Measurements from ENCODE around the gene MAP3K12. TPM values are rescaled to one million over a fixed set of nuclear protein-coding genes. Genes with fewer than 3 reads are reported as not detected.

Gene MAP3K12
- total and polyA plus RNA-seq, 2 of the 13 experiments (the other 11 are each of a cell fraction or from before 2014, with no cell fraction given): 0.20 to 1.1 TPM

DNA sequence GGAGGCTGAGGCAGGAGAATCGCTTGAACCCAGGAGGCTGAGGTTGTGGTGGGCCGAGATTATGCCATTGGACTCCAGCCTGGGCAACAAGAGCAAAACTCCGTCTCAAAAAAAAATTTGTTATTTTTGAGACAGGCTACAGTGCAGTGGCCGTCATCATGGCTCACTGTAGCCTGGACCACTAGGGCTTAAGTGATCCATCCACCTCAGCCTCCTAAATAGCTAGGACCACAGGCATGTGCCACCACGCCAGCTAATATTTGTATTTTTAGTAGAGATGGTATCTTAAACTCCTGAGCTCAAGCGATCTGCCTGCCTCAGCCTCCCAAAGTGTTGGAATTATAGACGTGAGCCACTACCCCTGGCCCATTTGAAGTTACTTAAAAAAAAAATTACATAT lies 48.3 kb downstream of the MAP3K12 start:
- intact Hi-C loops (cut with micrococcal nuclease; ENCODE audit: unreplicated experiment): no loop called here
- Histone ChIP-seq H4K20me1 (ENCODE audit: insufficient read depth, low read length) (peaks cover 33% of the 10 kb centered on the region), H3K9ac (ENCODE audit: insufficient read depth, low read depth, low read length) (no peak overlapping the region), H3K4me2 (ENCODE audit: low read depth, low read length) (no peak overlapping the region), H3K4me3 (replicated peaks in 1 of 3; ENCODE audit: insufficient read depth in 1 of 3, low read depth in 2 of 3, low read length in 3 of 3) (no peak overlapping the region), H2AFZ (ENCODE audit: low read length) (no peak overlapping the region), H3K27me3 (ENCODE audit: control insufficient read depth in 1 of 2, insufficient read depth in 2 of 2, low read length in 2 of 2) (no peaks in the 10 kb centered on the region), H3K27ac (ENCODE audit: extremely low read length, insufficient read depth, low read length) (no peak overlapping the region), H3K9me3 (ENCODE audit: low read length) (no peaks in the 10 kb centered on the region), H3K79me2 (ENCODE audit: insufficient read depth, low read length) (peaks cover 35% of the 10 kb centered on the region), H3K4me1 (ENCODE audit: insufficient read depth, low read length) (peaks cover 29% of the 10 kb centered on the region), H3K36me3 (replicated peaks in 1 of 2; ENCODE audit: control insufficient read depth in 1 of 2, insufficient read depth in 2 of 2, low read length in 2 of 2) (peaks cover 12 to 23% of the 10 kb centered on the region in 2 experiments)
- FAIRE-seq (no peak), ATAC-seq (no peak), DNase-seq (ENCODE audit: low spot score) (no peak)
- BruUV-seq (replicated peaks): no TSS peak
- CTCF ChIA-PET (ENCODE audit: low intra/inter-chr PET ratio, low total read pairs): interaction anchor here (1.2 kb wide), 1 partner anchor 98 kb away, joined by 4 read pairs; no protein-coding TSS in a partner anchor
- 98% methylated on average over 7 of the region's 7 CpGs for WGBS (ENCODE audit: low lambda C conversion rate)
- TF ChIP-seq AGO1 (IDR thresholded peaks at IDR 0.05; ENCODE audit: low read depth, low read length, poor library complexity, severe bottlenecking): no peak
- TF ChIP-seq, protein P1, sequence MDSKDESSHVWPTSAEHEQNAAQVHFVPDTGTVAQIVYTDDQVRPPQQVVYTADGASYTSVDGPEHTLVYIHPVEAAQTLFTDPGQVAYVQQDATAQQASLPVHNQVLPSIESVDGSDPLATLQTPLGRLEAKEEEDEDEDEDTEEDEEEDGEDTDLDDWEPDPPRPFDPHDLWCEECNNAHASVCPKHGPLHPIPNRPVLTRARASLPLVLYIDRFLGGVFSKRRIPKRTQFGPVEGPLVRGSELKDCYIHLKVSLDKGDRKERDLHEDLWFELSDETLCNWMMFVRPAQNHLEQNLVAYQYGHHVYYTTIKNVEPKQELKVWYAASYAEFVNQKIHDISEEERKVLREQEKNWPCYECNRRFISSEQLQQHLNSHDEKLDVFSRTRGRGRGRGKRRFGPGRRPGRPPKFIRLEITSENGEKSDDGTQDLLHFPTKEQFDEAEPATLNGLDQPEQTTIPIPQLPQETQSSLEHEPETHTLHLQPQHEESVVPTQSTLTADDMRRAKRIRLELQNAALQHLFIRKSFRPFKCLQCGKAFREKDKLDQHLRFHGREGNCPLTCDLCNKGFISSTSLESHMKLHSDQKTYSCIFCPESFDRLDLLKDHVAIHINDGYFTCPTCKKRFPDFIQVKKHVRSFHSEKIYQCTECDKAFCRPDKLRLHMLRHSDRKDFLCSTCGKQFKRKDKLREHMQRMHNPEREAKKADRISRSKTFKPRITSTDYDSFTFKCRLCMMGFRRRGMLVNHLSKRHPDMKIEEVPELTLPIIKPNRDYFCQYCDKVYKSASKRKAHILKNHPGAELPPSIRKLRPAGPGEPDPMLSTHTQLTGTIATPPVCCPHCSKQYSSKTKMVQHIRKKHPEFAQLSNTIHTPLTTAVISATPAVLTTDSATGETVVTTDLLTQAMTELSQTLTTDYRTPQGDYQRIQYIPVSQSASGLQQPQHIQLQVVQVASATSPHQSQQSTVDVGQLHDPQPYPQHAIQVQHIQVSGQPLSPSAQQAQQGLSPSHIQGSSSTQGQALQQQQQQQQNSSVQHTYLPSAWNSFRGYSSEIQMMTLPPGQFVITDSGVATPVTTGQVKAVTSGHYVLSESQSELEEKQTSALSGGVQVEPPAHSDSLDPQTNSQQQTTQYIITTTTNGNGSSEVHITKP (CRISPR knock-in tag; IDR thresholded peaks at IDR 0.05; ENCODE audit: low read depth): no peak
- no peak for TF ChIP-seq ZFP90 (CRISPR knock-in tag; IDR thresholded peaks at IDR 0.05; ENCODE audit: borderline replicate concordance)
- no peak for TF ChIP-seq ZNF563 (CRISPR knock-in tag; IDR thresholded peaks at IDR 0.05)
- TF ChIP-seq ZNF605 (CRISPR knock-in tag; IDR thresholded peaks at IDR 0.05): no peak
- no peak for TF ChIP-seq ZNF33B (CRISPR knock-in tag; IDR thresholded peaks at IDR 0.05)
- TF ChIP-seq SYNCRIP (IDR thresholded peaks at IDR 0.05; ENCODE audit: insufficient read depth, low read depth, low read length): no peak
- TF ChIP-seq ARNTL (CRISPR knock-in tag; IDR thresholded peaks at IDR 0.05): no peak
- no peak for TF ChIP-seq KLF9 (CRISPR knock-in tag; IDR thresholded peaks at IDR 0.05; ENCODE audit: low read depth)
- TF ChIP-seq ZNF124 (CRISPR knock-in tag; IDR thresholded peaks at IDR 0.05): no peak
- TF ChIP-seq RBM39 (IDR thresholded peaks at IDR 0.05; ENCODE audit: low read depth, low read length, poor library complexity, severe bottlenecking): no peak
- TF ChIP-seq, protein P2, sequence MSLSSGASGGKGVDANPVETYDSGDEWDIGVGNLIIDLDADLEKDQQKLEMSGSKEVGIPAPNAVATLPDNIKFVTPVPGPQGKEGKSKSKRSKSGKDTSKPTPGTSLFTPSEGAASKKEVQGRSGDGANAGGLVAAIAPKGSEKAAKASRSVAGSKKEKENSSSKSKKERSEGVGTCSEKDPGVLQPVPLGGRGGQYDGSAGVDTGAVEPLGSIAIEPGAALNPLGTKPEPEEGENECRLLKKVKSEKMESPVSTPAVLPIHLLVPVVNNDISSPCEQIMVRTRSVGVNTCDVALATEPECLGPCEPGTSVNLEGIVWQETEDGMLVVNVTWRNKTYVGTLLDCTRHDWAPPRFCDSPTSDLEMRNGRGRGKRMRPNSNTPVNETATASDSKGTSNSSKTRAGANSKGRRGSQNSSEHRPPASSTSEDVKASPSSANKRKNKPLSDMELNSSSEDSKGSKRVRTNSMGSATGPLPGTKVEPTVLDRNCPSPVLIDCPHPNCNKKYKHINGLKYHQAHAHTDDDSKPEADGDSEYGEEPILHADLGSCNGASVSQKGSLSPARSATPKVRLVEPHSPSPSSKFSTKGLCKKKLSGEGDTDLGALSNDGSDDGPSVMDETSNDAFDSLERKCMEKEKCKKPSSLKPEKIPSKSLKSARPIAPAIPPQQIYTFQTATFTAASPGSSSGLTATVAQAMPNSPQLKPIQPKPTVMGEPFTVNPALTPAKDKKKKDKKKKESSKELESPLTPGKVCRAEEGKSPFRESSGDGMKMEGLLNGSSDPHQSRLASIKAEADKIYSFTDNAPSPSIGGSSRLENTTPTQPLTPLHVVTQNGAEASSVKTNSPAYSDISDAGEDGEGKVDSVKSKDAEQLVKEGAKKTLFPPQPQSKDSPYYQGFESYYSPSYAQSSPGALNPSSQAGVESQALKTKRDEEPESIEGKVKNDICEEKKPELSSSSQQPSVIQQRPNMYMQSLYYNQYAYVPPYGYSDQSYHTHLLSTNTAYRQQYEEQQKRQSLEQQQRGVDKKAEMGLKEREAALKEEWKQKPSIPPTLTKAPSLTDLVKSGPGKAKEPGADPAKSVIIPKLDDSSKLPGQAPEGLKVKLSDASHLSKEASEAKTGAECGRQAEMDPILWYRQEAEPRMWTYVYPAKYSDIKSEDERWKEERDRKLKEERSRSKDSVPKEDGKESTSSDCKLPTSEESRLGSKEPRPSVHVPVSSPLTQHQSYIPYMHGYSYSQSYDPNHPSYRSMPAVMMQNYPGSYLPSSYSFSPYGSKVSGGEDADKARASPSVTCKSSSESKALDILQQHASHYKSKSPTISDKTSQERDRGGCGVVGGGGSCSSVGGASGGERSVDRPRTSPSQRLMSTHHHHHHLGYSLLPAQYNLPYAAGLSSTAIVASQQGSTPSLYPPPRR (CRISPR knock-in tag; IDR thresholded peaks at IDR 0.05; ENCODE audit: borderline replicate concordance): no peak
- TF ChIP-seq AKAP8 (CRISPR knock-in tag; IDR thresholded peaks at IDR 0.05): no peak
- TF ChIP-seq ZNF510 (CRISPR knock-in tag; IDR thresholded peaks at IDR 0.05; ENCODE audit: low read depth): no peak
- no peak for TF ChIP-seq FOXO1 (CRISPR knock-in tag; IDR thresholded peaks at IDR 0.05)
- in situ Hi-C loops (cut with HindIII; ENCODE audit: extremely low pct_ligation_motif_present, low pct_unique_long_range_greater_than_20kb): no loop called here
- POLR2A ChIA-PET: interaction anchor here (0.6 to 2.3 kb wide), 3 partner anchors 10 to 50 kb away, joined by 3 to 16 read pairs (median 9); partner anchors contain the start of genes PRR13 and TARBP2

Measured in HepG2 (cell line).